Measurements from ENCODE around the gene TSPAN31.
"Not testable (repeated sequence)": the region's sequence is repeated elsewhere in the genome, so short reads cannot be mapped to it uniquely, and the experiment has no call there.

The TSPAN31 gene

GRCh38 chr12:57744777-57745484 lies at the start of gene TSPAN31:
TSS of gene TSPAN31 (plus strand) at chr12:57745039. CDS start at chr12:57745155, 116 bp downstream.
- peak; percentile 54 to 99 (median 94) for DNase-seq

GRCh38 chr12:57695770-57696432 lies 48.9 kb upstream of the TSPAN31 start:
- no peak for DNase-seq

GRCh38 chr12:57697076-57697475 lies 47.8 kb upstream of the TSPAN31 start:
- no peak for DNase-seq

GRCh38 chr12:57698414-57698813 lies 46.4 kb upstream of the TSPAN31 start:
- no peak for DNase-seq

- DNase-seq: no peak
These were observed 44.5 kb upstream of the TSPAN31 start for GRCh38 chr12:57700317-57700716.

GRCh38 chr12:57707250-57707649 lies 37.6 kb upstream of the TSPAN31 start:
- no peak for DNase-seq

- DNase-seq: no peak
These were observed 36.5 kb upstream of the TSPAN31 start for GRCh38 chr12:57708296-57708695.

GRCh38 chr12:57712701-57713100 lies 32.1 kb upstream of the TSPAN31 start:
- peak in 4 of 56 donors; percentile 10 to 44 (median 29) for DNase-seq

- DNase-seq: no peak
These were observed 31.6 kb upstream of the TSPAN31 start for GRCh38 chr12:57713209-57713608.

GRCh38 chr12:57715036-57715748 lies 29.6 kb upstream of the TSPAN31 start:
- DNase-seq: not testable (repeated sequence)

- DNase-seq: no peak
These were observed 29.1 kb upstream of the TSPAN31 start for GRCh38 chr12:57715786-57716185.

- DNase-seq: no peak
These were observed 28.5 kb upstream of the TSPAN31 start for GRCh38 chr12:57716305-57716704.

- no peak for DNase-seq
These were observed 27.7 kb upstream of the TSPAN31 start for GRCh38 chr12:57717131-57717530.

- DNase-seq: no peak
These were observed 26.8 kb upstream of the TSPAN31 start for GRCh38 chr12:57717846-57718640.

GRCh38 chr12:57718641-57719528 lies 26.0 kb upstream of the TSPAN31 start:
- DNase-seq: no peak

GRCh38 chr12:57719777-57720605 lies 24.8 kb upstream of the TSPAN31 start:
- DNase-seq: no peak

- DNase-seq: no peak
These were observed 23.9 kb upstream of the TSPAN31 start for GRCh38 chr12:57720606-57721595.
